GM23248 (cell line): Measurements from ENCODE around the gene IMP3. TPM values are rescaled to one million over a fixed set of nuclear protein-coding genes. Genes with fewer than 3 reads are reported as not detected.
A peak's percentile ranks its signal among the peaks of the same experiment; 100 is the strongest.
"Not testable (repeated sequence)": the region's sequence is repeated elsewhere in the genome, so short reads cannot be mapped to it uniquely, and the experiment has no call there.

Source experiments
- DNase-seq: peaks from one replicate; pipeline ENCODE4 v3.0.0-alpha.2; 2015
- H2AFZ ChIP-seq: fragments of 200-600 bp; sonication (generic); 2 replicates; pipeline ENCODE4 v1.6.1; 2016; ENCODE audit warnings: antibody characterized with exemption
- H3F3A ChIP-seq: fragments of 200-600 bp; sonication (generic); 2 replicates; pipeline ENCODE4 v1.6.1; 2016; ENCODE audit warnings: mild to moderate bottlenecking, antibody characterized with exemption, mixed run types; ENCODE audit not compliant: insufficient read depth
- H3K27ac ChIP-seq: fragments of 200-600 bp; sonication (generic); 2 replicates; pipeline ENCODE4 v1.5.1; 2016; ENCODE audit warnings: mild to moderate bottlenecking
- H3K27me3 ChIP-seq: fragments of 200-600 bp; sonication (generic); replicated peaks from 2 replicates; pipeline ENCODE4 v1.6.1; 2016; ENCODE audit warnings: mild to moderate bottlenecking; ENCODE audit not compliant: insufficient read depth
- H3K36me3 ChIP-seq: fragments of 200-600 bp; sonication (generic); 2 replicates; pipeline ENCODE4 v1.6.1; 2016; ENCODE audit warnings: low read depth, mild to moderate bottlenecking
- H3K4me1 ChIP-seq: fragments of 200-600 bp; sonication (generic); 2 replicates; pipeline ENCODE4 v1.6.1; 2016; ENCODE audit warnings: mild to moderate bottlenecking; ENCODE audit not compliant: insufficient read depth
- H3K4me2 ChIP-seq: fragments of 200-600 bp; sonication (generic); one replicate; pipeline ENCODE4 v1.6.1; 2016; ENCODE audit warnings: mild to moderate bottlenecking; ENCODE audit not compliant: unreplicated experiment
- H3K4me3 ChIP-seq: fragments of 200-600 bp; sonication (generic); 2 replicates; pipeline ENCODE4 v1.5.1; 2016; ENCODE audit warnings: mild to moderate bottlenecking
- H3K79me2 ChIP-seq: fragments of 200-600 bp; sonication (generic); 2 replicates; pipeline ENCODE4 v1.6.1; 2016; ENCODE audit warnings: mild to moderate bottlenecking; ENCODE audit not compliant: insufficient read depth
- H3K9ac ChIP-seq: fragments of 200-600 bp; sonication (generic); 2 replicates; pipeline ENCODE4 v1.6.1; 2016; ENCODE audit warnings: mild to moderate bottlenecking
- H3K9me2 ChIP-seq: fragments of 200-600 bp; sonication (generic); 2 replicates; pipeline ENCODE4 v1.6.1; 2016; ENCODE audit warnings: mixed run types, mild to moderate bottlenecking, moderate library complexity; ENCODE audit not compliant: insufficient read depth
- H3K9me3 ChIP-seq: fragments of 200-600 bp; sonication (generic); one replicate; pipeline ENCODE4 v1.6.1; 2017; ENCODE audit warnings: low read depth
- H4K20me1 ChIP-seq: fragments of 200-600 bp; sonication (generic); 2 replicates; pipeline ENCODE4 v1.6.0; 2016; ENCODE audit not compliant: insufficient read depth
- EZH2 ChIP-seq: fragments of 200-600 bp; sonication (generic); IDR thresholded peaks from 2 replicates; pipeline ENCODE4 v1.6.1; 2018; ENCODE audit warnings: antibody characterized with exemption, mild to moderate bottlenecking; ENCODE audit not compliant: insufficient read depth, poor library complexity, severe bottlenecking
- EZH2phosphoT487 ChIP-seq: fragments of 200-600 bp; sonication (generic); IDR thresholded peaks from 2 replicates; pipeline ENCODE4 v1.6.1; 2018; ENCODE audit warnings: antibody characterized with exemption, moderate library complexity, mild to moderate bottlenecking, low read depth; ENCODE audit not compliant: insufficient read depth
- WGBS, 2 experiments: methylation state at CpG; one replicate each; pipeline ENCODE4 v1.1.6; 2015 to 2017; ENCODE audit warnings: low lambda C conversion rate in 2 of 2, low coverage in 1 of 2; ENCODE audit errors: missing lambda C conversion rate in 2 of 2; 5-methylcytosine and 5-hydroxymethylcytosine counted together
- in situ Hi-C: fragments of 300-500 bp; cut with MboI; formaldehyde crosslinking; loops from 2 replicates; pipeline ENCODE4 v1.15.0; 2020
- polyA plus RNA-seq: library from polyadenylated mRNA; unstranded; fragments of >200 nt; fragmentation: Nextera tagmentation; extraction: Ambion mirVana; gene quantifications from 2 replicates; pipeline ENCODE4 v1.2.1, GENCODE V29; 2016
- total RNA-seq: library from RNA; depleted of rRNA; stranded (reverse); fragments of >200 nt; shearing (Covaris generic); gene quantifications from 2 replicates; pipeline ENCODE4 v1.2.3, GENCODE V29; 2014; rRNA removed

Gene IMP3, protein sequence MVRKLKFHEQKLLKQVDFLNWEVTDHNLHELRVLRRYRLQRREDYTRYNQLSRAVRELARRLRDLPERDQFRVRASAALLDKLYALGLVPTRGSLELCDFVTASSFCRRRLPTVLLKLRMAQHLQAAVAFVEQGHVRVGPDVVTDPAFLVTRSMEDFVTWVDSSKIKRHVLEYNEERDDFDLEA
- total RNA-seq (138 and 154 TPM in 2 replicates), polyA plus RNA-seq (103 and 105 TPM in 2 replicates)

DNA sequence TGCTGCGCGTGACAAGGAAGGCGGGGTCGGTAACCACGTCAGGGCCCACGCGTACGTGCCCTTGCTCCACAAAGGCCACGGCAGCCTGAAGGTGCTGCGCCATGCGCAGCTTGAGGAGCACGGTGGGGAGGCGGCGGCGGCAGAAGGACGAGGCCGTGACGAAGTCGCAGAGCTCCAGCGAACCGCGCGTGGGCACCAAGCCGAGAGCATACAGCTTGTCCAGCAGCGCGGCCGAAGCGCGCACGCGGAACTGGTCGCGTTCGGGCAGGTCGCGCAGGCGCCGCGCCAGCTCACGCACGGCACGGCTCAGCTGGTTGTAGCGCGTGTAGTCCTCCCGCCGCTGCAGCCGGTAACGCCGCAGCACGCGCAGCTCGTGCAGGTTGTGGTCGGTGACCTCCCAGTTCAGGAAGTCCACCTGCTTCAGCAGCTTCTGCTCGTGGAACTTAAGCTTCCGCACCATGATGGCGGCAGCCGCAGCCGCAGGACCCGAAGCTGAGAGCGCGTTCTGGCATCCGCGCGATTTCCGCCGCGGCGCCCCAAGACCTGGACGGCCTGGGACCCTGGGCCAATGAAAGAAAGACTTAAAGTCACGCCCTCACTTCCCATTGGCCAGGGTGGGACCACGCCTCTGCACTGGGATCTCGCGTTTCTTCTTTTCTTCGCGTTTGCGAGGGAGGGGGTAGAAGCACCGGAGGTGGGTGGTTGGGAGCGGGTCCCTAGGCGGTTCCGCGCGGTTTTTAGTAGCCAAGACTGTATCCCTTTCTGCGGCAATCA, at the start of gene IMP3:
Gene IMP3 (minus strand): TSS at position 516 of the 774 bp plus-strand sequence. CDS start 56 bp downstream, at position 460.
- no peak for TF ChIP-seq EZH2
- TF ChIP-seq EZH2phosphoT487, result no peak
- peak within 1 kb of the TSS; percentile 77 for H2AFZ ChIP-seq
- H3K4me2 ChIP-seq, result peak within 1 kb of the TSS; percentile 98
- peak; percentile 99 for DNase-seq
- in situ Hi-C loops, result no loop called here
- H3K4me1 ChIP-seq, result peaks cover 17% of the 10 kb centered on the region
- peaks cover 24% of the 10 kb centered on the region for H3F3A ChIP-seq
- H3K27me3 ChIP-seq, result no peaks in the 10 kb centered on the region
- no peaks in the 10 kb centered on the region for H3K36me3 ChIP-seq
- H3K4me3 ChIP-seq, result peak within 1 kb of the TSS; percentile 80
- H4K20me1 ChIP-seq, result no peaks in the 10 kb centered on the region
- H3K27ac ChIP-seq, result peak within 1 kb of the TSS; percentile 89
- 0 to 1% methylated on average over 63 to 80 of the region's 83 CpGs for WGBS, 2 experiments
- H3K9me2 ChIP-seq, result no peaks in the 10 kb centered on the region
- H3K9ac ChIP-seq, result peak within 1 kb of the TSS; percentile 89
- peaks cover 46% of the 10 kb centered on the region for H3K79me2 ChIP-seq
- no peaks in the 10 kb centered on the region for H3K9me3 ChIP-seq

DNA sequence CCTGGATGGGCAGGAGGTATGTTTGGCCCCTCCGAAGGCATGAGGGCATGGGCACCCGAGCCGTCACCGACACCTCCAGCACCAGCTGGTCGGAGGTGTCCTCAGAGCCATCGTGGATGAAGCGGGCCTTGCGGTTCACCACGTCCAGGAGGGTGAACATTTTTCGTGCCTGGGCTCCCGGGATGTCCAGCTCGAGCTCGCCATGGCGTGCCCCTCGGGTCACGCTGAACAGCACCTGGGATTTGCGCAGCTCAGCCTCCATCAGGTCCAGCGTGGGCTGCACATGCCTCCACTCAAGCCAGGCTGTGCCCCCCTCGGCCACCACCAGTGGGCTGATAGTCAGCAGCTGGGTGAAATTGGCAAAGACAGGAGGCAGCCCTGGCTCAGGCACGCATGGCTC, 49.4 kb upstream of the IMP3 start:
- H3K36me3 ChIP-seq, DNase-seq, H3K4me1 ChIP-seq, H3K27ac ChIP-seq, H2AFZ ChIP-seq, H3K27me3 ChIP-seq, H3F3A ChIP-seq, H4K20me1 ChIP-seq, H3K9me3 ChIP-seq, H3K9ac ChIP-seq, H3K79me2 ChIP-seq, H3K4me3 ChIP-seq, H3K4me2 ChIP-seq, H3K9me2 ChIP-seq, in situ Hi-C loops: not testable (repeated sequence)
- 87 to 91% methylated on average over 20 of the region's 20 CpGs for WGBS, 2 experiments

GRCh38 chr15:75688831-75689230, 48.8 kb upstream of the IMP3 start:
- Histone ChIP-seq H3K4me2 (no peak overlapping the region), H3K27ac (no peak overlapping the region), H3F3A (peaks cover 4% of the 10 kb centered on the region), H3K4me3 (no peak overlapping the region), H3K79me2 (no peaks in the 10 kb centered on the region), H2AFZ (no peak overlapping the region), H3K9me2 (no peaks in the 10 kb centered on the region), H3K36me3 (no peaks in the 10 kb centered on the region), H3K9me3 (no peaks in the 10 kb centered on the region), H3K27me3 (no peaks in the 10 kb centered on the region), H4K20me1 (no peaks in the 10 kb centered on the region), H3K4me1 (peaks cover 5% of the 10 kb centered on the region), H3K9ac (no peak overlapping the region)
- in situ Hi-C loops, result no loop called here
- TF ChIP-seq EZH2 (no peak), EZH2phosphoT487 (no peak)
- WGBS, 2 experiments, result 96 to 97% methylated on average over 18 to 26 of the region's 26 CpGs
- DNase-seq, result no peak

GRCh38 chr15:75688278-75688557, 48.2 kb upstream of the IMP3 start:
- Histone ChIP-seq H3K9me2 (no peaks in the 10 kb centered on the region), H3F3A (no peaks in the 10 kb centered on the region), H4K20me1 (no peaks in the 10 kb centered on the region), H3K9me3 (no peaks in the 10 kb centered on the region), H3K27me3 (no peaks in the 10 kb centered on the region), H3K9ac (no peak overlapping the region), H3K4me3 (no peak overlapping the region), H2AFZ (no peak overlapping the region), H3K4me2 (no peak overlapping the region), H3K4me1 (no peaks in the 10 kb centered on the region), H3K79me2 (no peaks in the 10 kb centered on the region), H3K27ac (no peak overlapping the region), H3K36me3 (no peaks in the 10 kb centered on the region)
- TF ChIP-seq EZH2phosphoT487 (no peak), EZH2 (no peak)
- in situ Hi-C loops, result no loop called here
- DNase-seq, result no peak
- WGBS, 2 experiments, result 83 to 90% methylated on average over 7 of the region's 7 CpGs
